GM12878 (cell line): ENCODE data around the gene ZNF181. TPM values are rescaled to one million over a fixed set of nuclear protein-coding genes. Genes with fewer than 3 reads are reported as not detected.

ENCODE experiments used
- ATAC-seq: fragments of 200-7000 bp; cut with Tn5 transposase; 3 replicates; pipeline ENCODE4 v1.9.1; 2020; ENCODE audit warnings: mild to moderate bottlenecking, moderate library complexity
- BruUV-seq: library from RNA; stranded (reverse); fragments of 400-500 nt; replicated peaks from 2 replicates; lab custom pipeline; 2021; lab: Mats Ljungman, UMichigan
- CTCF ChIA-PET: fragments of 300-600 bp; sonication (Branson Sonifier 250); formaldehyde crosslinking; extraction: SDS; loops from one replicate; lab custom pipeline; 2021; ENCODE audit warnings: inconsistent platforms; lab: Yijun Ruan, JAX
- POLR2A ChIA-PET: fragments of 350-600 bp; formaldehyde crosslinking; extraction: SDS; loops from one replicate; lab custom pipeline; 2021; ENCODE audit warnings: inconsistent platforms; lab: Charles Lee
- RAD21 ChIA-PET: fragments of 300-600 bp; sonication (Branson Sonifier 250); formaldehyde crosslinking; loops from one replicate; lab custom pipeline; 2023; ENCODE audit warnings: antibody characterized with exemption; ENCODE audit not compliant: unreplicated experiment; lab: Charles Lee
- SMC1A ChIA-PET: fragments of 300-600 bp; sonication (Branson Sonifier 250); formaldehyde crosslinking; loops from one replicate; lab custom pipeline; 2023; ENCODE audit not compliant: unreplicated experiment, uncharacterized antibody; lab: Charles Lee
- DNase-seq: peaks from one replicate; pipeline ENCODE4 v3.0.0-alpha.2; 2011; ENCODE audit warnings: low read depth, low spot score
- FAIRE-seq: peaks from 3 replicates; lab custom pipeline; 2011; peaks lifted over from hg19 to GRCh38; lab: Jason Lieb, UNC
- H2AFZ ChIP-seq: 2 replicates; pipeline ENCODE4 v1.6.0; 2011; ENCODE audit warnings: low read depth, low read length, control low read depth; ENCODE audit not compliant: control insufficient read depth
- H3K27ac ChIP-seq: 2 replicates; pipeline ENCODE4 v1.5.1; 2011; ENCODE audit warnings: control low read depth; ENCODE audit not compliant: control insufficient read depth, insufficient read depth
- H3K27me3 ChIP-seq, 2 experiments: replicated peaks in 1 of 2; 2 replicates each; pipeline versions ENCODE4 v1.6.0 to v1.6.1; 2011; ENCODE audit warnings: low read length in 1 of 2; ENCODE audit not compliant: control insufficient read depth in 2 of 2, insufficient read depth in 2 of 2
- H3K36me3 ChIP-seq, 2 experiments: 2 replicates each; pipeline ENCODE4 v1.5.1; 2011; ENCODE audit warnings: low read length in 1 of 2; ENCODE audit not compliant: control insufficient read depth in 2 of 2, insufficient read depth in 2 of 2
- H3K4me1 ChIP-seq: 2 replicates; pipeline ENCODE4 v1.6.1; 2011; ENCODE audit warnings: mild to moderate bottlenecking, low read length, moderate library complexity, mixed read lengths; ENCODE audit not compliant: control insufficient read depth, insufficient read depth
- H3K4me2 ChIP-seq: 2 replicates; pipeline ENCODE4 v1.6.0; 2011; ENCODE audit warnings: control low read depth; ENCODE audit not compliant: control insufficient read depth, insufficient read depth
- H3K4me3 ChIP-seq: fragments of 200-600 bp; sonication (generic); 2 replicates; pipeline ENCODE4 v1.5.1; 2016
- H3K79me2 ChIP-seq: 2 replicates; pipeline ENCODE4 v1.6.0; 2011; ENCODE audit warnings: low read length; ENCODE audit not compliant: control insufficient read depth, insufficient read depth
- H3K9ac ChIP-seq: 2 replicates; pipeline ENCODE4 v1.8.0; 2011; ENCODE audit warnings: low read length, control low read depth, mixed read lengths; ENCODE audit not compliant: control insufficient read depth, insufficient read depth
- H3K9me3 ChIP-seq: replicated peaks from 3 replicates; pipeline ENCODE4 v1.5.1; 2011; ENCODE audit warnings: mild to moderate bottlenecking, low read length; ENCODE audit not compliant: control insufficient read depth, insufficient read depth
- H4K20me1 ChIP-seq: 2 replicates; pipeline ENCODE4 v1.6.0; 2011; ENCODE audit not compliant: control insufficient read depth, insufficient read depth
- CREB1 ChIP-seq: IDR thresholded peaks from 2 replicates; pipeline ENCODE4 v1.6.1; 2012; ENCODE audit warnings: low read depth, mild to moderate bottlenecking, inconsistent platforms
- FOXM1 ChIP-seq: IDR thresholded peaks from 2 replicates; pipeline ENCODE4 v1.6.1; 2012; ENCODE audit warnings: low read depth, mild to moderate bottlenecking, inconsistent platforms, low read length, moderate library complexity
- HDAC6 ChIP-seq: fragments of 200-600 bp; sonication (generic); IDR thresholded peaks from one replicate; pipeline ENCODE4 v1.8.0; 2017; ENCODE audit warnings: antibody characterized with exemption; ENCODE audit not compliant: unreplicated experiment
- HSF1 ChIP-seq: fragments of 150-350 bp; IDR thresholded peaks from 2 replicates; pipeline ENCODE4 v1.6.1; 2014; ENCODE audit warnings: mild to moderate bottlenecking, low read depth, low read length
- IRF3 ChIP-seq: fragments of 450-650 bp; IDR thresholded peaks from 2 replicates; pipeline ENCODE4 v1.6.1; 2014; ENCODE audit warnings: mild to moderate bottlenecking
- LARP7 ChIP-seq: fragments of 450-650 bp; IDR thresholded peaks from 2 replicates; pipeline ENCODE4 v1.6.1; 2017; ENCODE audit warnings: mild to moderate bottlenecking
- MTA3 ChIP-seq: IDR thresholded peaks from 2 replicates; pipeline ENCODE4 v1.6.1; 2012; ENCODE audit warnings: low read length, inconsistent platforms, borderline replicate concordance
- POLR2AphosphoS2 ChIP-seq: IDR thresholded peaks from 2 replicates; pipeline ENCODE4 v1.6.1; 2011; ENCODE audit warnings: low read depth, mild to moderate bottlenecking, low read length, improper control_type of control experiment, moderate library complexity
- SKIL ChIP-seq: fragments of 450-650 bp; IDR thresholded peaks from 2 replicates; pipeline ENCODE4 v1.6.1; 2017; ENCODE audit warnings: mild to moderate bottlenecking, low read depth, inconsistent platforms; ENCODE audit not compliant: poor library complexity, severe bottlenecking
- SMARCA5 ChIP-seq: fragments of 450-650 bp; IDR thresholded peaks from 2 replicates; pipeline ENCODE4 v1.6.1; 2017; ENCODE audit warnings: mild to moderate bottlenecking
- SUPT20H ChIP-seq: IDR thresholded peaks from 2 replicates; pipeline ENCODE4 v1.6.1; 2011; ENCODE audit warnings: low read depth, mild to moderate bottlenecking, low read length, moderate library complexity, borderline replicate concordance; ENCODE audit not compliant: control insufficient read depth
- TAF1 ChIP-seq: IDR thresholded peaks from 2 replicates; pipeline ENCODE4 v1.6.1; 2011; ENCODE audit warnings: mild to moderate bottlenecking, low read depth, low read length, borderline replicate concordance
- WGBS: methylation state at CpG from one replicate; pipeline ENCODE4 v1.1.6; 2016; ENCODE audit warnings: low lambda C conversion rate; ENCODE audit not compliant: insufficient replicate concordance, insufficient coverage; ENCODE audit errors: missing lambda C conversion rate; 5-methylcytosine and 5-hydroxymethylcytosine counted together
- in situ Hi-C: fragments of 300-500 bp; cut with MboI; formaldehyde crosslinking; loops from 9 replicates; pipeline ENCODE4 v1.14.3; 2018; ENCODE audit warnings: mixed read lengths
- intact Hi-C: fragments of 100-400 bp; cut with micrococcal nuclease; formaldehyde crosslinking; loops from one replicate; pipeline ENCODE4 v1.14.2; 2022; ENCODE audit not compliant: unreplicated experiment
- polyA plus RNA-seq, 11 experiments: library from polyadenylated mRNA; depleted of rRNA in 4 of 11; unstranded in 6 of 11; stranded (reverse) in 5 of 11; fragments of >200 nt; fragmentation: Nextera tagmentation in 4 of 11; fragmentation: Illumina TruSeq in 1 of 11; extraction: Ambion mirVana in 4 of 11; extraction: Trizol in 1 of 11; gene quantifications; 1 replicate in 1 of 11; 2 replicates in 10 of 11; pipeline versions ENCODE4 v1.2.1 to v1.2.3, GENCODE V29; 2011 to 2016; ENCODE audit warnings: inconsistent platforms in 2 of 11, missing spikeins in 2 of 11, low read depth in 1 of 11
- total RNA-seq, 4 experiments: library from RNA; depleted of rRNA in 3 of 4; stranded (reverse); fragments of >200 nt in 3 of 4; fragmentation: Illumina TruSeq in 1 of 4; extraction: Trizol in 1 of 4; gene quantifications; 2 replicates each; pipeline versions ENCODE4 v1.2.1 to v1.2.3, GENCODE V29; 2013 to 2021

ZNF181 gene
- total and polyA plus RNA-seq, 10 of the 15 experiments (the other 5 are each of a cell fraction or from before 2014, with no cell fraction given): 2.1 to 10.3 (median 8.1) TPM

- RAD21 ChIA-PET: interaction anchor here (1.1 kb wide), 1 partner anchor 204 kb away, joined by 3 read pairs; no protein-coding TSS in a partner anchor
- DNase-seq: no peak
- H3K4me2 ChIP-seq: no peak overlapping the region
- no peak overlapping the region for H3K4me3 ChIP-seq
- intact Hi-C loops: no loop called here
- TF ChIP-seq IRF3: no peak
- no peak for TF ChIP-seq POLR2AphosphoS2
- no peak for TF ChIP-seq LARP7
- no peak for TF ChIP-seq SMARCA5
- TF ChIP-seq HSF1: no peak
- TF ChIP-seq SUPT20H: no peak
- TF ChIP-seq CREB1: no peak
- TF ChIP-seq FOXM1: no peak
- no peak for TF ChIP-seq HDAC6
- no peak for TF ChIP-seq SKIL
- TF ChIP-seq TAF1: no peak
- no peak for TF ChIP-seq MTA3
- TF ChIP-seq, all 136 proteins: peak for 0
- in situ Hi-C loops: no loop called here
- 17% methylated on average over 6 of the region's 6 CpGs for WGBS
- SMC1A ChIA-PET: no interaction called here
- Histone ChIP-seq H3K79me2 (no peaks in the 10 kb centered on the region), H3K27ac (no peak overlapping the region), H3K9me3 (no peaks in the 10 kb centered on the region), H3K36me3 (no peaks in the 10 kb centered on the region), H4K20me1 (no peaks in the 10 kb centered on the region), H2AFZ (no peak overlapping the region), H3K4me1 (no peaks in the 10 kb centered on the region), H3K27me3 (no peaks in the 10 kb centered on the region), H3K9ac (no peak overlapping the region)
- no peak for ATAC-seq
- no TSS peak for BruUV-seq
- CTCF ChIA-PET: no interaction called here
- FAIRE-seq: no peak
- POLR2A ChIA-PET: no interaction called here
Observed at GRCh38 chr19:34725400-34725799, 8.6 kb upstream of the ZNF181 start.
